ENCODE measurements around the gene MACIR.

GRCh38 chr5:103293719-103294118, 35.2 kb downstream of the MACIR start:
- no peak for TF ChIP-seq EP300 (IDR thresholded peaks at IDR 0.05; ENCODE audit: low read depth)
- TF ChIP-seq, protein P1, sequence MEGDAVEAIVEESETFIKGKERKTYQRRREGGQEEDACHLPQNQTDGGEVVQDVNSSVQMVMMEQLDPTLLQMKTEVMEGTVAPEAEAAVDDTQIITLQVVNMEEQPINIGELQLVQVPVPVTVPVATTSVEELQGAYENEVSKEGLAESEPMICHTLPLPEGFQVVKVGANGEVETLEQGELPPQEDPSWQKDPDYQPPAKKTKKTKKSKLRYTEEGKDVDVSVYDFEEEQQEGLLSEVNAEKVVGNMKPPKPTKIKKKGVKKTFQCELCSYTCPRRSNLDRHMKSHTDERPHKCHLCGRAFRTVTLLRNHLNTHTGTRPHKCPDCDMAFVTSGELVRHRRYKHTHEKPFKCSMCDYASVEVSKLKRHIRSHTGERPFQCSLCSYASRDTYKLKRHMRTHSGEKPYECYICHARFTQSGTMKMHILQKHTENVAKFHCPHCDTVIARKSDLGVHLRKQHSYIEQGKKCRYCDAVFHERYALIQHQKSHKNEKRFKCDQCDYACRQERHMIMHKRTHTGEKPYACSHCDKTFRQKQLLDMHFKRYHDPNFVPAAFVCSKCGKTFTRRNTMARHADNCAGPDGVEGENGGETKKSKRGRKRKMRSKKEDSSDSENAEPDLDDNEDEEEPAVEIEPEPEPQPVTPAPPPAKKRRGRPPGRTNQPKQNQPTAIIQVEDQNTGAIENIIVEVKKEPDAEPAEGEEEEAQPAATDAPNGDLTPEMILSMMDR (IDR thresholded peaks at IDR 0.05), result no peak
